ENCODE results near the gene ADSS1.

DNA sequence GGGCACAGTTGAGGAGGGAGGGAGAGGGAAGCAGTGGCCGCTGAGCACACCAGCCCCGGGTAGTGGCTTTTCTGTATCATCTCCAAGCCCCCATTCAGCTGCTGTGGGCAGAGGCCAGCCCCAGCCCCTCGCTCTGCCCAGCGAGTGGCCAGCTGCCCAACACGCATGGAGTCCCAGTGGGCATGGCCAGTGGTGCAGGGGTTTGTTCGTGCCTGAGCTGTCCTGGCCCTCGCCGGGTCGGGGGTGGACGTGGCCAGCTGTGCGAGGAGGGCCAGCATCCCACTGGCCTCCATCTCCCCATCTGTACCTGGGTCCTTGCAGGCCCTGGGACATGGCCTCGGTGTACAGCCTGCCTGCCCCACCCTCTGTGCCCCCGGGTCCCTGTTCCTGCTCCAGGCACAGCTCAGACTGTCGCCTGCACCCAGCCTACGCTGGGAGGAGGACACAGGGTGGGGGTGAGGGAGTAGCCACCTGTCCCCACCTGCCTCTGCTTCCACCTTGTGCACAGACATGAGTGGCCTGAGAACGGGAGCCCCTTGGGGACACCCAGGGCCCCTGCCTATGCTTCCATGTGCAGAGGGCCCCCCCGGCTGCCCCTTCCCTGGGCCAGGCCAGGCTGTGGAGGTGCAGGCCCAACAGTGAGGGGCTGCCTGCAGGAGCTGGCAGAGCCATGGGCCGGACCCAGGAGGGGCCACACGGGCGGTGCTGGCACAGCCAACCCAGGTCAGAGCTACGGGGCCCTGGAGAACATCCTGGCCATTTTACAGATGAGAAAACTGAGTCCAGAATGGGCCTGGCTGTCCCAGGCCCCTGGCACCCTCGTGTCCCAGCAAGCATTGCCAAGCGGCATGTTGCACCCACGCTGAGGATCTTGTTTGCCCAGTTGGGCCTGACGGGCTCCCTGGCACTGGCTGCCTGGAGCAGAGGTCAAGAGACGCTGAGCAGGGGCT is 30.3 kb upstream of the ADSS1 start:
- TF ChIP-seq, protein P1, sequence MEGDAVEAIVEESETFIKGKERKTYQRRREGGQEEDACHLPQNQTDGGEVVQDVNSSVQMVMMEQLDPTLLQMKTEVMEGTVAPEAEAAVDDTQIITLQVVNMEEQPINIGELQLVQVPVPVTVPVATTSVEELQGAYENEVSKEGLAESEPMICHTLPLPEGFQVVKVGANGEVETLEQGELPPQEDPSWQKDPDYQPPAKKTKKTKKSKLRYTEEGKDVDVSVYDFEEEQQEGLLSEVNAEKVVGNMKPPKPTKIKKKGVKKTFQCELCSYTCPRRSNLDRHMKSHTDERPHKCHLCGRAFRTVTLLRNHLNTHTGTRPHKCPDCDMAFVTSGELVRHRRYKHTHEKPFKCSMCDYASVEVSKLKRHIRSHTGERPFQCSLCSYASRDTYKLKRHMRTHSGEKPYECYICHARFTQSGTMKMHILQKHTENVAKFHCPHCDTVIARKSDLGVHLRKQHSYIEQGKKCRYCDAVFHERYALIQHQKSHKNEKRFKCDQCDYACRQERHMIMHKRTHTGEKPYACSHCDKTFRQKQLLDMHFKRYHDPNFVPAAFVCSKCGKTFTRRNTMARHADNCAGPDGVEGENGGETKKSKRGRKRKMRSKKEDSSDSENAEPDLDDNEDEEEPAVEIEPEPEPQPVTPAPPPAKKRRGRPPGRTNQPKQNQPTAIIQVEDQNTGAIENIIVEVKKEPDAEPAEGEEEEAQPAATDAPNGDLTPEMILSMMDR (IDR thresholded peaks at IDR 0.05): no peak
- TF ChIP-seq POLR2AphosphoS5 (IDR thresholded peaks at IDR 0.05): no peak

Measured in transverse colon (tissue), 4 donors.